GM12878 (cell line): ENCODE measurements around the gene TM7SF2. TPM values are rescaled to one million over a fixed set of nuclear protein-coding genes. Genes with fewer than 3 reads are reported as not detected.
A peak's percentile ranks its signal among the peaks of the same experiment; 100 is the strongest.

Source experiments
- ATAC-seq: fragments of 200-7000 bp; cut with Tn5 transposase; 3 replicates; pipeline ENCODE4 v1.9.1; 2020; ENCODE audit warnings: mild to moderate bottlenecking, moderate library complexity
- Bru-seq: library from RNA; stranded (reverse); fragments of 400-500 nt; gene quantifications from one replicate; lab custom pipeline; 2021; lab: Mats Ljungman, UMichigan
- BruChase-seq, 2 experiments: library from RNA; stranded (reverse); fragments of 400-500 nt; gene quantifications; one replicate each; lab custom pipeline; 2021; lab: Mats Ljungman, UMichigan
- BruUV-seq: library from RNA; stranded (reverse); fragments of 400-500 nt; replicated peaks from 2 replicates; lab custom pipeline; 2021; lab: Mats Ljungman, UMichigan
- CTCF ChIA-PET: fragments of 300-600 bp; sonication (Branson Sonifier 250); formaldehyde crosslinking; extraction: SDS; loops from one replicate; lab custom pipeline; 2021; ENCODE audit warnings: inconsistent platforms; lab: Yijun Ruan, JAX
- POLR2A ChIA-PET: fragments of 350-600 bp; formaldehyde crosslinking; extraction: SDS; loops from one replicate; lab custom pipeline; 2021; ENCODE audit warnings: inconsistent platforms; lab: Charles Lee
- RAD21 ChIA-PET: fragments of 300-600 bp; sonication (Branson Sonifier 250); formaldehyde crosslinking; loops from one replicate; lab custom pipeline; 2023; ENCODE audit warnings: antibody characterized with exemption; ENCODE audit not compliant: unreplicated experiment; lab: Charles Lee
- SMC1A ChIA-PET: fragments of 300-600 bp; sonication (Branson Sonifier 250); formaldehyde crosslinking; loops from one replicate; lab custom pipeline; 2023; ENCODE audit not compliant: unreplicated experiment, uncharacterized antibody; lab: Charles Lee
- DNase-seq: peaks from one replicate; pipeline ENCODE4 v3.0.0-alpha.2; 2011; ENCODE audit warnings: low read depth, low spot score
- FAIRE-seq: peaks from 3 replicates; lab custom pipeline; 2011; peaks lifted over from hg19 to GRCh38; lab: Jason Lieb, UNC
- H2AFZ ChIP-seq: 2 replicates; pipeline ENCODE4 v1.6.0; 2011; ENCODE audit warnings: low read depth, low read length, control low read depth; ENCODE audit not compliant: control insufficient read depth
- H3K27ac ChIP-seq: 2 replicates; pipeline ENCODE4 v1.5.1; 2011; ENCODE audit warnings: control low read depth; ENCODE audit not compliant: control insufficient read depth, insufficient read depth
- H3K27me3 ChIP-seq, 2 experiments: replicated peaks in 1 of 2; 2 replicates each; pipeline versions ENCODE4 v1.6.0 to v1.6.1; 2011; ENCODE audit warnings: low read length in 1 of 2; ENCODE audit not compliant: control insufficient read depth in 2 of 2, insufficient read depth in 2 of 2
- H3K36me3 ChIP-seq, 2 experiments: 2 replicates each; pipeline ENCODE4 v1.5.1; 2011; ENCODE audit warnings: low read length in 1 of 2; ENCODE audit not compliant: control insufficient read depth in 2 of 2, insufficient read depth in 2 of 2
- H3K4me1 ChIP-seq: 2 replicates; pipeline ENCODE4 v1.6.1; 2011; ENCODE audit warnings: mild to moderate bottlenecking, low read length, moderate library complexity, mixed read lengths; ENCODE audit not compliant: control insufficient read depth, insufficient read depth
- H3K4me2 ChIP-seq: 2 replicates; pipeline ENCODE4 v1.6.0; 2011; ENCODE audit warnings: control low read depth; ENCODE audit not compliant: control insufficient read depth, insufficient read depth
- H3K4me3 ChIP-seq: fragments of 200-600 bp; sonication (generic); 2 replicates; pipeline ENCODE4 v1.5.1; 2016
- H3K79me2 ChIP-seq: 2 replicates; pipeline ENCODE4 v1.6.0; 2011; ENCODE audit warnings: low read length; ENCODE audit not compliant: control insufficient read depth, insufficient read depth
- H3K9ac ChIP-seq: 2 replicates; pipeline ENCODE4 v1.8.0; 2011; ENCODE audit warnings: low read length, control low read depth, mixed read lengths; ENCODE audit not compliant: control insufficient read depth, insufficient read depth
- H3K9me3 ChIP-seq: replicated peaks from 3 replicates; pipeline ENCODE4 v1.5.1; 2011; ENCODE audit warnings: mild to moderate bottlenecking, low read length; ENCODE audit not compliant: control insufficient read depth, insufficient read depth
- H4K20me1 ChIP-seq: 2 replicates; pipeline ENCODE4 v1.6.0; 2011; ENCODE audit not compliant: control insufficient read depth, insufficient read depth
- BACH1 ChIP-seq: fragments of 450-650 bp; IDR thresholded peaks from 2 replicates; pipeline ENCODE4 v1.6.1; 2017; ENCODE audit warnings: mild to moderate bottlenecking, borderline replicate concordance
- CHD2 ChIP-seq: IDR thresholded peaks from 2 replicates; pipeline ENCODE4 v1.6.1; 2011; ENCODE audit warnings: low read depth, low read length, improper control_type of control experiment, borderline replicate concordance
- CREB1 ChIP-seq: IDR thresholded peaks from 2 replicates; pipeline ENCODE4 v1.6.1; 2012; ENCODE audit warnings: low read depth, mild to moderate bottlenecking, inconsistent platforms
- EED ChIP-seq: sonication (generic); IDR thresholded peaks from 2 replicates; pipeline ENCODE4 v1.6.1; 2016; ENCODE audit warnings: antibody characterized with exemption, low read depth
- EGR1 ChIP-seq, 2 experiments: IDR thresholded peaks; 1 replicate in 1 of 2; 2 replicates in 1 of 2; pipeline ENCODE4 v1.6.1; 2011 to 2012; ENCODE audit warnings: low read depth in 2 of 2, low read length in 2 of 2, borderline replicate concordance in 1 of 2, mild to moderate bottlenecking in 1 of 2, moderate library complexity in 1 of 2
- HDAC6 ChIP-seq: fragments of 200-600 bp; sonication (generic); IDR thresholded peaks from one replicate; pipeline ENCODE4 v1.8.0; 2017; ENCODE audit warnings: antibody characterized with exemption; ENCODE audit not compliant: unreplicated experiment
- IKZF1 ChIP-seq: fragments of 450-650 bp; conservative IDR thresholded peaks from 2 replicates; pipeline ENCODE4 v1.6.1; 2017; ENCODE audit warnings: antibody characterized with exemption, mild to moderate bottlenecking
- PML ChIP-seq: IDR thresholded peaks from 2 replicates; pipeline ENCODE4 v1.6.1; 2012; ENCODE audit warnings: low read length, inconsistent platforms
- POLR2AphosphoS5 ChIP-seq: IDR thresholded peaks from 2 replicates; pipeline ENCODE4 v1.6.1; 2011; ENCODE audit warnings: mild to moderate bottlenecking, low read length, inconsistent platforms
- POU2F2 ChIP-seq: IDR thresholded peaks from 3 replicates; pipeline ENCODE4 v1.6.1; 2011; ENCODE audit warnings: low read depth, mild to moderate bottlenecking, low read length, borderline replicate concordance
- RBBP5 ChIP-seq: fragments of 200-600 bp; sonication (generic); conservative IDR thresholded peaks from 2 replicates; pipeline ENCODE4 v1.6.1; 2016
- SUZ12 ChIP-seq: fragments of 200-600 bp; sonication (generic); IDR thresholded peaks from one replicate; pipeline ENCODE4 v1.6.1; 2018; ENCODE audit warnings: antibody characterized with exemption, mild to moderate bottlenecking; ENCODE audit not compliant: unreplicated experiment
- TAF1 ChIP-seq: IDR thresholded peaks from 2 replicates; pipeline ENCODE4 v1.6.1; 2011; ENCODE audit warnings: mild to moderate bottlenecking, low read depth, low read length, borderline replicate concordance
- ZBED1 ChIP-seq: IDR thresholded peaks from 2 replicates; pipeline ENCODE4 v1.6.1; 2016; ENCODE audit warnings: borderline replicate concordance
- ZNF217 ChIP-seq: fragments of 450-650 bp; IDR thresholded peaks from 2 replicates; pipeline ENCODE4 v1.6.1; 2017; ENCODE audit warnings: antibody characterized with exemption, mild to moderate bottlenecking
- ZZZ3 ChIP-seq: IDR thresholded peaks from 2 replicates; pipeline ENCODE4 v1.6.1; 2011; ENCODE audit warnings: low read depth; ENCODE audit not compliant: control insufficient read depth, insufficient read length
- WGBS: methylation state at CpG from one replicate; pipeline ENCODE4 v1.1.6; 2016; ENCODE audit warnings: low lambda C conversion rate; ENCODE audit not compliant: insufficient replicate concordance, insufficient coverage; ENCODE audit errors: missing lambda C conversion rate; 5-methylcytosine and 5-hydroxymethylcytosine counted together
- in situ Hi-C: fragments of 300-500 bp; cut with MboI; formaldehyde crosslinking; loops from 9 replicates; pipeline ENCODE4 v1.14.3; 2018; ENCODE audit warnings: mixed read lengths
- intact Hi-C: fragments of 100-400 bp; cut with micrococcal nuclease; formaldehyde crosslinking; loops from one replicate; pipeline ENCODE4 v1.14.2; 2022; ENCODE audit not compliant: unreplicated experiment
- long read RNA-seq, 2 experiments: library from polyadenylated mRNA; unstranded; transcript quantifications; one replicate each; pipeline ENCODE4 v2.0.0, GENCODE V29; 2019 to 2020
- polyA minus RNA-seq, 3 experiments: library from RNA; depleted of rRNA, polyadenylated mRNA; stranded (reverse); fragments of >200 nt; gene quantifications; 2 replicates each; pipeline ENCODE4 v1.2.3, GENCODE V29; 2011
- polyA plus RNA-seq, 11 experiments: library from polyadenylated mRNA; depleted of rRNA in 4 of 11; unstranded in 6 of 11; stranded (reverse) in 5 of 11; fragments of >200 nt; fragmentation: Nextera tagmentation in 4 of 11; fragmentation: Illumina TruSeq in 1 of 11; extraction: Ambion mirVana in 4 of 11; extraction: Trizol in 1 of 11; gene quantifications; 1 replicate in 1 of 11; 2 replicates in 10 of 11; pipeline versions ENCODE4 v1.2.1 to v1.2.3, GENCODE V29; 2011 to 2016; ENCODE audit warnings: inconsistent platforms in 2 of 11, missing spikeins in 2 of 11, low read depth in 1 of 11
- total RNA-seq, 4 experiments: library from RNA; depleted of rRNA in 3 of 4; stranded (reverse); fragments of >200 nt in 3 of 4; fragmentation: Illumina TruSeq in 1 of 4; extraction: Trizol in 1 of 4; gene quantifications; 2 replicates each; pipeline versions ENCODE4 v1.2.1 to v1.2.3, GENCODE V29; 2013 to 2021
- TF ChIP-seq, protein P1 (sequence below): fragments of 450-650 bp; IDR thresholded peaks from 2 replicates; pipeline ENCODE4 v1.6.1; 2014; ENCODE audit warnings: mild to moderate bottlenecking

TM7SF2 gene
- 19.4 and 25.9 TPM in 2 replicates for total RNA-seq (2013; cell fraction: nucleolus; rRNA removed)
- total RNA-seq (2014; rRNA removed) = 29.6 and 32.8 TPM in 2 replicates
- 9.2 and 9.3 TPM in 2 replicates for total RNA-seq (2014; rRNA removed; fragmentation: Illumina TruSeq; extraction: Trizol)
- total RNA-seq (2021) = 30.2 and 31.2 TPM in 2 replicates
- 11.5 TPM for polyA plus RNA-seq (2011; ENCODE audit: low read depth)
- 4.8 and 11.0 TPM in 2 replicates for polyA plus RNA-seq (2011; rRNA removed)
- polyA plus RNA-seq (2011; cell fraction: cytosol; rRNA removed) = 15.4 and 15.7 TPM in 2 replicates
- 57.8 and 60.5 TPM in 2 replicates for polyA plus RNA-seq (2011; cell fraction: nucleus; rRNA removed)
- polyA plus RNA-seq (2012) = 19.4 and 19.7 TPM in 2 replicates
- 4.3 and 11.3 TPM in 2 replicates for polyA plus RNA-seq (2014; fragmentation: Illumina TruSeq; extraction: Trizol)
- polyA plus RNA-seq (2014; fragmentation: Nextera tagmentation; extraction: Ambion mirVana) = 1 to 10 TPM in 1 of 2 experiments, under 1 TPM in 1; 0.52 to 2.9 TPM
- polyA plus RNA-seq (2014; rRNA removed) = 37.9 and 38.2 TPM in 2 replicates
- polyA plus RNA-seq (2016; fragmentation: Nextera tagmentation; extraction: Ambion mirVana) = 10 to 100 TPM; 47.4 to 57.7 TPM
- polyA minus RNA-seq (2011; rRNA and poly(A)+ RNA removed) = 13.7 and 19.6 TPM in 2 replicates
- 4.4 and 7.5 TPM in 2 replicates for polyA minus RNA-seq (2011; cell fraction: cytosol; rRNA and poly(A)+ RNA removed)
- polyA minus RNA-seq (2011; cell fraction: nucleus; rRNA and poly(A)+ RNA removed) = 14.4 and 22.4 TPM in 2 replicates
- Bru-seq, nascent RNA = percentile 56 among the genes with signal in this experiment
- BruChase-seq, experiment 1, labeled RNA remaining after a 6-hour chase = percentile 61 among the genes with signal in this experiment
- percentile 59 among the genes with signal in this experiment for BruChase-seq, experiment 2, labeled RNA remaining after a 2-hour chase
- long read RNA-seq, experiment 1, transcript TM7SF2-201 (10 exons, 1,722 nt) = major isoform, 6 of 11 reads
- long read RNA-seq, experiment 1, partial matches to known transcripts = 0 of 11 reads
- long read RNA-seq, experiment 1, other reads (novel, unspliced or antisense) = 4 of 11 reads
- long read RNA-seq, experiment 2, partial matches to known transcripts = 2 of 7 reads
- long read RNA-seq, experiment 2, other reads (novel, unspliced or antisense) = 1 of 7 reads

- intact Hi-C loops (loop anchor here (5.0 to 10.0 kb wide), 4 partner anchors 70 to 337 kb away; partner anchors contain the start of genes ATG2A, CAPN1, DPF2 and SF1), in situ Hi-C loops (no loop called here)
- Histone ChIP-seq H2AFZ (peak within 1 kb of the TSS; percentile 50), H3K36me3 (peaks cover 8 to 18% of the 10 kb centered on the region in 2 experiments; a peak in 3 of 4 replicates), H3K9ac (peak within 1 kb of the TSS; percentile 42), H3K27me3 (no peaks in the 10 kb centered on the region), H3K4me3 (peak within 1 kb of the TSS; percentile 85), H3K27ac (peak within 1 kb of the TSS; percentile 14), H3K4me1 (peaks cover 24% of the 10 kb centered on the region), H4K20me1 (no peaks in the 10 kb centered on the region; the same call in 1 of the 2 replicates), H3K79me2 (peaks cover 14% of the 10 kb centered on the region), H3K4me2 (peak within 1 kb of the TSS; percentile 95), H3K9me3 (no peaks in the 10 kb centered on the region)
- ATAC-seq (peak; percentile 89), FAIRE-seq (peak; percentile 81), DNase-seq (no peak)
- BruUV-seq = TSS peak; percentile 18
- ChIA-PET SMC1A (interaction anchor here (1.2 to 3.1 kb wide), 6 partner anchors 9 to 263 kb away, joined by 3 to 27 read pairs (median 12); partner anchors contain the start of genes CAPN1, FAU and MRPL49), RAD21 (interaction anchor here (0.6 to 3.8 kb wide), 16 partner anchors 10 to 264 kb away, joined by 3 to 59 read pairs (median 4); partner anchors contain the start of genes ARL2, CAPN1, CDC42EP2 and DPF2), CTCF (interaction anchor here (0.7 to 6.3 kb wide), 32 partner anchors 8 to 310 kb away, joined by 3 to 93 read pairs (median 4); partner anchors contain the start of genes ARL2, CAPN1, CDC42EP2 and CDCA5), POLR2A (interaction anchor here (0.6 to 2.7 kb wide), 11 partner anchors 10 to 333 kb away, joined by 3 to 31 read pairs (median 4); partner anchors contain the start of genes ARL2, CAPN1, FAU and MRPL49)
- WGBS = under 1% methylated on average over 47 of the region's 64 CpGs
- TF ChIP-seq IKZF1 (peak; percentile 54; the same call in 1 of the 2 replicates), EGR1 (IDR thresholded peaks at IDR 0.05; ENCODE audit: borderline replicate concordance in 1 of 2, low read depth in 2 of 2, low read length in 2 of 2) (peak in 1 of 2 experiments; percentile 47; a peak in 1 of 3 replicates), HDAC6 (peak; percentile 74), POU2F2 (peak; percentile 56; the same call in 1 of the 3 replicates), TAF1 (0 out of 2 replicates have a peak, but pooled peaks have one; percentile 24), SUZ12 (no peak), POLR2AphosphoS5 (peak; percentile 88), ZZZ3 (no peak), CHD2 (0 out of 2 replicates have a peak, but pooled peaks have one; percentile 2), RBBP5 (no peak), CREB1 (peak; percentile 34; the same call in 1 of the 2 replicates), PML (peak; percentile 88; the same call in 1 of the 2 replicates), EED (0 out of 2 replicates have a peak, but pooled peaks have one; percentile 26), ZNF217 (no peak), ZBED1 (peak; percentile 8; the same call in 1 of the 2 replicates), BACH1 (0 out of 2 replicates have a peak, but pooled peaks have one; percentile 48)
- TF ChIP-seq, protein P1, sequence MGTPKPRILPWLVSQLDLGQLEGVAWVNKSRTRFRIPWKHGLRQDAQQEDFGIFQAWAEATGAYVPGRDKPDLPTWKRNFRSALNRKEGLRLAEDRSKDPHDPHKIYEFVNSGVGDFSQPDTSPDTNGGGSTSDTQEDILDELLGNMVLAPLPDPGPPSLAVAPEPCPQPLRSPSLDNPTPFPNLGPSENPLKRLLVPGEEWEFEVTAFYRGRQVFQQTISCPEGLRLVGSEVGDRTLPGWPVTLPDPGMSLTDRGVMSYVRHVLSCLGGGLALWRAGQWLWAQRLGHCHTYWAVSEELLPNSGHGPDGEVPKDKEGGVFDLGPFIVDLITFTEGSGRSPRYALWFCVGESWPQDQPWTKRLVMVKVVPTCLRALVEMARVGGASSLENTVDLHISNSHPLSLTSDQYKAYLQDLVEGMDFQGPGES = peak; percentile 41; the same call in 1 of the 2 replicates
Observed at GRCh38 chr11:65111744-65112545, at the start of gene TM7SF2. Gene TM7SF2, plus strand, starts transcription at chr11:65111872. Its CDS starts 144 bp downstream, at chr11:65112016.
